HG03342 (cell line): ENCODE results near the gene ITGA8.
"Not testable (repeated sequence)": the region's sequence is repeated elsewhere in the genome, so short reads cannot be mapped to it uniquely, and the experiment has no call there.

Experiments used
- ATAC-seq: cut with Tn5 transposase; IDR thresholded peaks from one replicate; pipeline ENCODE4 v1.9.1; 2021; ENCODE audit warnings: mild to moderate bottlenecking, moderate library complexity; ENCODE audit not compliant: unreplicated experiment

The ITGA8 gene

GRCh38 chr10:15690031-15690430 lies 29.7 kb downstream of the ITGA8 start:
- ATAC-seq, result no peak

- no peak for ATAC-seq
These were observed 35.0 kb downstream of the ITGA8 start for GRCh38 chr10:15684768-15685167.

- ATAC-seq, result no peak
These were observed 38.6 kb downstream of the ITGA8 start for GRCh38 chr10:15681076-15681475.

GRCh38 chr10:15678851-15679250 lies 40.9 kb downstream of the ITGA8 start:
- no peak for ATAC-seq

GRCh38 chr10:15672469-15672868 lies 47.3 kb downstream of the ITGA8 start:
- ATAC-seq, result no peak

- ATAC-seq, result no peak
These were observed 48.8 kb downstream of the ITGA8 start for GRCh38 chr10:15670880-15671279.

- ATAC-seq, result no peak
These were observed 58.1 kb downstream of the ITGA8 start for GRCh38 chr10:15661574-15661973.

GRCh38 chr10:15660990-15661389 lies 58.7 kb downstream of the ITGA8 start:
- ATAC-seq, result no peak

- ATAC-seq, result no peak
These were observed 61.5 kb downstream of the ITGA8 start for GRCh38 chr10:15658069-15658702.

- ATAC-seq, result no peak
These were observed 67.0 kb downstream of the ITGA8 start for GRCh38 chr10:15652757-15653156.

- ATAC-seq, result no peak
These were observed 67.6 kb downstream of the ITGA8 start for GRCh38 chr10:15652117-15652516.

- ATAC-seq, result no peak
These were observed 68.5 kb downstream of the ITGA8 start for GRCh38 chr10:15651175-15651574.

- no peak for ATAC-seq
These were observed 77.6 kb downstream of the ITGA8 start for GRCh38 chr10:15642095-15642494.

GRCh38 chr10:15640536-15641085 lies 79.1 kb downstream of the ITGA8 start:
- no peak for ATAC-seq

GRCh38 chr10:15636446-15636845 lies 83.3 kb downstream of the ITGA8 start:
- ATAC-seq, result no peak

- ATAC-seq, result no peak
These were observed 87.1 kb downstream of the ITGA8 start for GRCh38 chr10:15632456-15633091.

- not testable (repeated sequence) for ATAC-seq
These were observed 88.5 kb downstream of the ITGA8 start for GRCh38 chr10:15631205-15631604.

- no peak for ATAC-seq
These were observed 89.4 kb downstream of the ITGA8 start for GRCh38 chr10:15630353-15630752.

- no peak for ATAC-seq
These were observed 92.0 kb downstream of the ITGA8 start for GRCh38 chr10:15627617-15628196.

GRCh38 chr10:15626937-15627336 lies 92.8 kb downstream of the ITGA8 start:
- no peak for ATAC-seq

- no peak for ATAC-seq
These were observed 94.5 kb downstream of the ITGA8 start for GRCh38 chr10:15625261-15625660.
